ENCODE data around the gene PKN3.
"Not testable (repeated sequence)": the region's sequence is repeated elsewhere in the genome, so short reads cannot be mapped to it uniquely, and the experiment has no call there.

Gene PKN3

DNA sequence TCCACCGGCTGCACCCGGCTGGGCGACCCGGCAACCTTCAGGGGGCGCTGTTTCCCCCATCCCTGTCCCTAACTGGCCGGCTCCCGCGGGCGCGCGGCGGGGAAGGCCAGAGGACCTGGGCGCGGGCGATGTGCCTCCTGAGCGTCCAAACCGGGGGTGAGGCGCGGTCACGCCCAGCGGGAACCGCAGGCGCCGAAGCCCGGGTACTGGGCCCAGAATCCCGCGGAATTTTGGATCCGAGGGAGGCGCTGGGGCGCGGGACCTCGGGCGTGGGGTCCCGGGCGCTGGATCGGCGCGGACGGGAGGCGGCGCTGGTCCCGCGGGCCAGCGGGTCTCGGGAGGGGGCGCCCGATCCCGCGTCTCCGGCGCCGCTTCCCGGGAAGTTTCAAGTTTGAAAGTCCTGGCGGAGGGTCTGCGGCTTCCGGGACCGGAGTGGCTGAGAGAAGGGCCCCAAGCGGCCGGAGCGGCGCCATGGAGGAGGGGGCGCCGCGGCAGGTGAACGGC, at the start of gene PKN3:
Gene PKN3 (plus strand): TSS at position 59 of the 504 bp plus-strand sequence. CDS start 413 bp downstream, at position 472.
- peak; percentile 73 to 80 for DNase-seq (ENCODE audit: low read depth in 2 of 2)

GRCh38 chr9:128653908-128654307, 48.4 kb upstream of the PKN3 start:
- no peak for DNase-seq (ENCODE audit: low read depth in 2 of 2)

GRCh38 chr9:128654481-128654880, 47.8 kb upstream of the PKN3 start:
- no peak for DNase-seq (ENCODE audit: low read depth in 2 of 2)

DNA sequence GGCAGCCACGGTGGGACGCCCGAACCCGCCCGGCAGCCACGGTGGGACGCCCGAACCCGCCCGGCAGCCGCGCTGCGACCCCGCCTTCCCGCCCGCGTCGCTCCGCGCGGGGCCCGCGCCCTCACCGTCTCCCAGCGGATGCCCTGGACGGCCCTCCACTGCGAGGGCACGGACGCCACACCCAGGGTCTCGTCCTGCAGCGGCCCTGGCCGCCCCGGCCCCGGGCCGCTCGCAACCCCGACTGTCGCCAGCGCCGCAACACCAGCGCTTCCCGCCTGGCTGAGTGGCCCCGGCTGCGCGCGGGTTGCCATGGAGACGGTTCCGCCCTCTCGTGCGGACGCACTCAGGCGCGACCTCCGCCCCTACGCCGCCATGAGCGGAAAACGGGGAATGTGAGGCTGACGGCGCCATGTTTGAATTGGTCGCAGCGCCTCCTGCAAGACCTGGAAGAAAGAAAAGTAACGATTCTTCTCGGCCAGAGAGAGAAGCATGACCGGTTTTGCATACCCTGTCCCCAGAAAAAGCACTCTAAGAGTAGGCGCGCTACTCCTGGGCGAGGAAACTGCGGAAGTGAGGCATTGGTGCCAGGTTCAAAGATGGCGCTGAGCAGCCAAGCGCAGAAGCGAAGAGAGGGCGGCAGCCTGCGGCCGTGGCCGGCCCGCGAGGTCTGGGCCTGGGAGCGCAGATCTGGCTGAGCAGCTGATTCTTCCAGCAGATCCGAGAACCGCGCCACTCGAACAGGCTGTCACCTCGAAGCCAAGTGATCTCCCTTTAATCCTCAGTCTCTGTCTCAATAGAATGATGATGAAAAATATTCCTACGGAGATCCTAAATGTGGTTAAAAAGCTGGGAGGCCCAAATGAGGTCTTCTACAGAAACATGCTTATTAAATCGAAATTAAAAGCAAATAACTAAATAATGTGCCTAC, 45.6 kb upstream of the PKN3 start, which contains the start of gene DYNC2I2:
Gene DYNC2I2 (minus strand): TSS at position 432 of the 928 bp plus-strand sequence. CDS start 121 bp downstream, at position 311.
- peak; percentile 94 to 95 for DNase-seq (ENCODE audit: low read depth in 2 of 2)

DNA sequence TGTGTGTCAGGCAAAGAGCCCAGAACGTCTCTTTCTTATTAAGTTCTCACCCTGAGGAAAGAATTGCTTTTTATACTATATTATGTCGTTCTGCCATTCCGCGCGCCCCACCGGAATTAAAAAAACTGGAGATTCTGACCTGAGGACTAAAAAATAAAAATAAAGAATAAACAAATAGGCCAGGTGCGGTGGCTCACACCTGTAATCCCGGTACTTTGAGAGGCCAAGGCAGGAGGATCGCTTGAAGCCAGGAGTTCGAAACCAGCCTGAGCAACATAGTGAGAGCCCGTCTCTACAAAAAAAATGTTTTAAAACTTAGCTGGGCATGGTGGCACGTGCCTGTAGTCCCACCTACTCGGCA, 45.0 kb upstream of the PKN3 start:
- DNase-seq (ENCODE audit: low read depth in 2 of 2): no peak

GRCh38 chr9:128657796-128658195, 44.5 kb upstream of the PKN3 start:
- DNase-seq (ENCODE audit: low read depth in 2 of 2): no peak

GRCh38 chr9:128666481-128666941, 35.8 kb upstream of the PKN3 start:
- DNase-seq (ENCODE audit: low read depth in 2 of 2): not testable (repeated sequence)

DNA sequence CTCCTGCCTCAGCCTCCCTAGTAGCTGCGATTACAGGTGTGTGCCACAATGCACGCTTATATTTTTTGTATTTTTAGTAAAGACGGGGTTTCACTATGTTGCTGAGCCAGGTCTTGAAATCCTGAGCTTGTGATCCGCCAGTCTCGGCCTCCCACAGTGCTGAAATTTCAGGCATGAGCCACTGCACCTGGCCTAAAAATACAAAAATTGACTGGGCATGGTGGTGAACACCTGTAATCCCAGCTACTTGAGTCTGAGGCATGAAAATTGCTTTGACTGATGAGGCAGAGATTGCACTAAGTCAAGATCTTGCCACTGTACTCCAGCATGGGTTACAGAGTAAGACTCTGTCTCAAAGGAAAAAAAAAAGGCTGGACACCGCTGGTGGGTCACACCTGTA, 32.5 kb upstream of the PKN3 start:
- DNase-seq (ENCODE audit: low read depth in 2 of 2): no peak

GRCh38 chr9:128675382-128675781, 26.9 kb upstream of the PKN3 start:
- DNase-seq (ENCODE audit: low read depth in 2 of 2): no peak

DNA sequence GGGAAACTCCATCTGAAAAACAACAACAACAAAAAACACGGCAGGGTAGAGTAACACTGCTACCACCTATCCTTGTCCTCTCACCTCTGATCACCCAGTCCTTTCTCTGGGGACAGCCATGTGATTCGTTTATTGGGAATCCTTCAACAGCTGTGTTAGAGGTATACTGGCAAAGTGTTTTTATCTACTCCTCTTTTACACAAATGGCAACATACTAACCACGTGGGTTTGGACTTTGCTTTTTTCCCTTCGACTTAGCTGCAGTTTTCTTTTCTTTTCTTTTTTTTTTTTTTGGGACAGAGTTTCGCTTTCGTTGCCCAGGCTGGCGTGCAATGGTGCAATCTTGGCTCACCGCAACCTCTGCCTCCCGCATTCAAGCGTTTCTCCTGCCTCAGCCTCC, 24.5 kb upstream of the PKN3 start:
- no peak for DNase-seq (ENCODE audit: low read depth in 2 of 2)

GRCh38 chr9:128683340-128684064, 18.8 kb upstream of the PKN3 start:
- no peak for DNase-seq (ENCODE audit: low read depth in 2 of 2)

DNA sequence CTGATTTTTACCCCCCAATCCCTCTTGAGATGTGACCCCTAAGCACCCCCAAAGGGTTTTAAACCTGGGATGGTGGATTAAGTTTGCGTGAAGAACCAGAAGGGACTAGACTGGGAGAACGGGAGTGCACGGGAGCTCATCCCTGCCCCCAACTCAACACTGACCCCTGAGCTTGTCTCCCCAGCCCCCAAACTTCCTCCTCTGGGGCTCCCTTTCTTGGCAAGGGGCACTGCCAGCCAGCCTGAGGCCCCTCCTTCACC, 18.3 kb upstream of the PKN3 start:
- DNase-seq (ENCODE audit: low read depth in 2 of 2): no peak

GRCh38 chr9:128684325-128685199, 17.7 kb upstream of the PKN3 start:
- DNase-seq (ENCODE audit: low read depth in 2 of 2): peak; percentile 37 to 55

- no peak for DNase-seq (ENCODE audit: low read depth in 2 of 2)
Observed at GRCh38 chr9:128685636-128686489, 16.4 kb upstream of the PKN3 start.

GRCh38 chr9:128687453-128687852, 14.8 kb upstream of the PKN3 start:
- no peak for DNase-seq (ENCODE audit: low read depth in 2 of 2)

GRCh38 chr9:128688501-128689292, 13.6 kb upstream of the PKN3 start, which contains the start of gene SET:
TSS of gene SET (plus strand) at chr9:128689222. CDS start at chr9:128689583, 361 bp downstream.
- DNase-seq (ENCODE audit: low read depth in 2 of 2): peak; percentile 77 to 83

- DNase-seq (ENCODE audit: low read depth in 2 of 2): peak in 1 of 2 donors; percentile 25
Observed at GRCh38 chr9:128689293-128689774, 13.0 kb upstream of the PKN3 start.

GRCh38 chr9:128689820-128690683, 12.3 kb upstream of the PKN3 start:
- no peak for DNase-seq (ENCODE audit: low read depth in 2 of 2)

DNA sequence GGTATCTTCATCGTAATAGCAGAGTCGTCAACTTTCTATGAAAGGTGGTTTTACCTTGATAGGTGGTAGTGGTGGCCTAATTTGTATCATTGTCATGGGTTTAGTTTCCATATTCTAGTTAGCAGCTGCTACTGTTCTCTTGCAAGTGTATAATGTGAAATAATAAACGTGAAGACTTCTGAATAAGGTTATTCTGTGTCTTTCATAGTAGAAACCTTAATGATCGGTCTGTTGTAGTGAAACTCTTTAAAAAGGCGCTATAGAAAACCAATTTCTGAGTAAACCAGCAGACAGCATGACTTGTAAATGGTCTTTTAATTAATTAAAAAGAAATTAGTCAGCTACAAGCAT, 11.6 kb upstream of the PKN3 start:
- no peak for DNase-seq (ENCODE audit: low read depth in 2 of 2)
